Measurements from ENCODE around the gene CASP10. TPM values are rescaled to one million over a fixed set of nuclear protein-coding genes. Genes with fewer than 3 reads are reported as not detected.
A peak's percentile ranks its signal among the peaks of the same experiment; 100 is the strongest.

CASP10 gene
- total and polyA plus RNA-seq, 2 of the 13 experiments (the other 11 are each of a cell fraction or from before 2014, with no cell fraction given) = 22.2 to 23.8 TPM

DNA sequence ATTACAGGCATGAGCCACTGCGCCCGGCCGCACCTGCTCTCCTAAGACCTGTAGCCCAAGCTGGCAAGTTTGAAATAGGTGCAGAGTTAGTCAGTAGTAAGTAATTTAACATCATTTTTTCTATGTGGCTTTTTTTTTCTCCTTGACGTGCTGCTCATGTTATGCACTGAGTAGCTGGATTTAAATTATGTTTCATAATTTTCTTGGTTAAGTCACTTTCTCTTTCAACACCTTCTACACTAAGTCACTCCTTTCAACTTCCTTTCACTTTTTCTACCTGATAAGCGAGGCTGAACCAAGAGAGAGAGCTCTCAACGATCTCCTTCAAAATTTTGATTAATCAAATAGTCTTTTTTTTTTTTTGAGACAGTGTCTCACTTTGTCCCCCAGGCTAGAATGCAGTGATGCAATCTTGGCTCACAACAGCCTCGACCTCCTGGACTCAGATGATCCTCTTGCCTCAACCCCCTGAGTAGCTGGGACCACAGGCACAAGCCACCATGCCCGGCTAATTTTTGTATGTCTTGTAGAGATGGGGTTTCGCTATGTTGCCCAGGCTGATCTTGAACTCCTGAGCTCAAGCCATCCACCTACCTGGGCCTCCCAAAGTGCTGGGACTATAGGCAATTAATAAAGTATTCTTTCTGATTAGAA, 90.5 kb downstream of the CASP10 start (continued):
- TF ChIP-seq ZBED4 (CRISPR knock-in tag; IDR thresholded peaks at IDR 0.05; ENCODE audit: borderline replicate concordance) = no peak
- TF ChIP-seq PAX8 (CRISPR knock-in tag; IDR thresholded peaks at IDR 0.05; ENCODE audit: borderline replicate concordance) = no peak
- TF ChIP-seq SRSF1 (optimal IDR thresholded peaks at IDR 0.05; ENCODE audit: low read depth, low read length) = no peak
- no peak for TF ChIP-seq FOXP1 (IDR thresholded peaks at IDR 0.05)
- no peak for TF ChIP-seq FOXP1 (CRISPR knock-in tag; IDR thresholded peaks at IDR 0.05)
- TF ChIP-seq CC2D1A (CRISPR knock-in tag; IDR thresholded peaks at IDR 0.05) = no peak
- no peak for TF ChIP-seq RXRA (CRISPR knock-in tag; IDR thresholded peaks at IDR 0.05)
- no peak for TF ChIP-seq KMT2A (CRISPR knock-in tag; IDR thresholded peaks at IDR 0.05)
- no peak for TF ChIP-seq NFKBIZ (CRISPR knock-in tag; IDR thresholded peaks at IDR 0.05)
- no peak for TF ChIP-seq WIZ (CRISPR knock-in tag; IDR thresholded peaks at IDR 0.05)
- no peak for TF ChIP-seq ZNF543 (CRISPR knock-in tag; IDR thresholded peaks at IDR 0.05)
- TF ChIP-seq CEBPB (IDR thresholded peaks at IDR 0.05; ENCODE audit: borderline replicate concordance, low read depth, low read length) = peak; percentile 59
- TF ChIP-seq ATF7 (IDR thresholded peaks at IDR 0.05) = peak; percentile 40; the same call in 1 of the 2 replicates
- no peak for TF ChIP-seq ATF7 (CRISPR knock-in tag; IDR thresholded peaks at IDR 0.05)
- no peak for TF ChIP-seq ZNF276 (CRISPR knock-in tag; IDR thresholded peaks at IDR 0.05; ENCODE audit: low read depth)
- no peak for TF ChIP-seq ZNF274 (CRISPR knock-in tag; IDR thresholded peaks at IDR 0.05)
- TF ChIP-seq TAF15 (IDR thresholded peaks at IDR 0.05; ENCODE audit: low read depth, low read length, poor library complexity, severe bottlenecking) = no peak
- no peak for TF ChIP-seq ZSCAN12 (CRISPR knock-in tag; IDR thresholded peaks at IDR 0.05)
- no peak for TF ChIP-seq ZNF747 (CRISPR knock-in tag; IDR thresholded peaks at IDR 0.05; ENCODE audit: borderline replicate concordance)
- TF ChIP-seq MED8 (CRISPR knock-in tag; IDR thresholded peaks at IDR 0.05; ENCODE audit: insufficient replicate concordance) = no peak
- 0 out of 2 replicates have a peak, but pooled peaks have one; percentile 44 for TF ChIP-seq ATF3 (CRISPR knock-in tag; IDR thresholded peaks at IDR 0.05)

All from HepG2 (cell line).